Testis (tissue), 3 donors: ENCODE results near the gene OLFML1. TPM values are rescaled to one million over a fixed set of nuclear protein-coding genes. Genes with fewer than 3 reads are reported as not detected.

Source experiments
- DNase-seq: peaks from one replicate; pipeline ENCODE4 v3.0.0-alpha.2; 2019
- H3K27ac ChIP-seq, 2 donors: fragments of 200-600 bp; sonication (generic); one replicate each; pipeline ENCODE4 v1.5.1; 2019
- H3K27me3 ChIP-seq: fragments of 200-600 bp; sonication (generic); one replicate; pipeline ENCODE4 v1.5.1; 2019
- H3K36me3 ChIP-seq: fragments of 200-600 bp; sonication (generic); one replicate; pipeline ENCODE4 v1.5.1; 2017; ENCODE audit warnings: low read depth; ENCODE audit errors: missing control alignments
- H3K4me1 ChIP-seq: fragments of 200-600 bp; sonication (generic); one replicate; pipeline ENCODE4 v1.5.1; 2019
- H3K4me3 ChIP-seq, 2 donors: fragments of 200-600 bp; sonication (generic); one replicate each; pipeline ENCODE4 v1.5.1; 2017 to 2019
- H3K9me3 ChIP-seq: fragments of 200-600 bp; sonication (generic); one replicate; pipeline ENCODE4 v1.5.1; 2017
- CTCF ChIP-seq, 3 experiments: fragments of 450-650 bp in 2 of 3; fragments of 200-600 bp in 1 of 3; sonication (generic) in 1 of 3; IDR thresholded peaks; one replicate each; pipeline ENCODE4 v1.5.1; 2016 to 2019; ENCODE audit warnings: antibody characterized with exemption in 3 of 3, mild to moderate bottlenecking in 2 of 3, moderate library complexity in 1 of 3
- POLR2A ChIP-seq: fragments of 450-650 bp; IDR thresholded peaks from one replicate; pipeline ENCODE4 v1.6.1; 2017; ENCODE audit warnings: antibody characterized with exemption, mild to moderate bottlenecking, moderate library complexity
- WGBS, 2 donors: methylation state at CpG; one replicate each; pipeline ENCODE4 v1.1.5; 2018; 5-methylcytosine and 5-hydroxymethylcytosine counted together
- intact Hi-C: fragments of 100-400 bp; cut with DNase I; formaldehyde crosslinking; loops from one replicate; pipeline ENCODE4 v1.15.1; 2023; ENCODE audit warnings: low total_unique reads
- polyA plus RNA-seq: library from polyadenylated mRNA; stranded (reverse); fragments of 350-450 nt; fragmentation: Illumina TruSeq; extraction: RNeasy Lipid Tissue Mini Kit (QIAGEN cat#74804); gene quantifications from one replicate; pipeline ENCODE4 v1.2.3, GENCODE V29; 2014; ENCODE audit warnings: low read depth, low replicate concordance; ENCODE audit not compliant: insufficient read depth
- total RNA-seq, 2 donors: library from RNA; depleted of rRNA; stranded (reverse); fragments of >200 nt; gene quantifications; one replicate each; pipeline ENCODE4 v1.2.3, GENCODE V29; 2016

The OLFML1 gene
- total and polyA plus RNA-seq, 3 donors from 2014 or later = 2.9 to 15.3 (median 3.0) TPM

DNA sequence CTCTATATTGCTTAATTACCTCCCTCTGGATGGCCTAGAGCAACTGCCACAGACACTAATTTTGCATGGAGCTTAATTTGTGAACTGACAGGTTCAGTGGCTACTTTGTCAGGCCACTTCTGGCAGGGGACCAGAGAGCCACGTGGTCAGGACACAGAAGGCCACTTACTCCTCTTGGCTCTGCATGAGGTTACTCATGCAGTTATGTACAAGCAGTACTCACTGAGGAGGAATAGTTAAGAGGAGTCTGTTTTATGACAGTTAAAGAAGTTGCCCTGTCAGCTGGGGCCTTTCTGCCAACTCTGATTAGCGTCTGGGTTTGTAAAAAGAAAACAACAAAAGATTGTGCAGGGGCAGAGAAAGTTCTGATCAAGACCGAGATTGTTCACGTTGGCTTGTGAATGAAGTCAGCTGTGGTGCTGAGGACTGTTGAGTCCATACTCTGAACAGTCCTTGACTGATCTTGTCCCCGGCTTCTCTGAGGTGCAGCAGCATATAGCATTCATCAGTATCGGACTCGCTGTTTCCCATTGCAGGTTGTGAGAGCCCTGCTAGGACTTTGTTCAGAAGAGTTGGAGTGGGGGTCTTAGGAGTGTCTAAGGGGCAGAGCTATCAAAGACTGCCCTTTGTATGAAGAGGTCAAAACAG is 69.9 kb downstream of the OLFML1 start:
- Histone ChIP-seq H3K27me3 (no peaks in the 10 kb centered on the region), H3K9me3 (no peaks in the 10 kb centered on the region), H3K27ac (no peak overlapping the region), H3K4me1 (peaks cover 3% of the 10 kb centered on the region), H3K36me3 (no peaks in the 10 kb centered on the region), H3K4me3 (no peak overlapping the region)
- WGBS, 2 donors = 46 to 55% methylated on average over 7 of the region's 7 CpGs
- TF ChIP-seq POLR2A (no peak), CTCF (IDR thresholded peaks at IDR 0.05) (no peak)
- intact Hi-C loops = no loop called here
- peak; percentile 89 for DNase-seq

DNA sequence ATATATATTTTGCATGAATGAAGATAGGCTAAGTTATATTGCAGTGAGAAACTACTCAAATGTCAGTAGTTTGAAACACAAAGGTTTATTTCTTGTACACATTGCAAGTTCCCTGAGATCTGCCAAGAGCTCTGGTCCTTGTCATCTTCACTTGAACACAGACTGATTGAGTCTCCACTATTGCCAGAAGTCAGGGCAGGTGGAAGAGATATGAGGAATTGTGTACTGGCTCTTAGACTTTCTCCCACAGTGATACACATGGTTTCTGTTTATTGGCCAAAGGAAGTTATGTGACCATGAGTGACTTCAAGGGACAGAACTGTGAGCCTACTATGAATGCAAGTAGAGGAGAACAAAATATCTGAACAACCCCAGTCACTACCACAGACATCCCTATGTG is 72.7 kb downstream of the OLFML1 start:
- Histone ChIP-seq H3K27ac (no peak overlapping the region), H3K9me3 (no peaks in the 10 kb centered on the region), H3K27me3 (no peaks in the 10 kb centered on the region), H3K4me3 (no peak overlapping the region), H3K36me3 (no peaks in the 10 kb centered on the region), H3K4me1 (peaks cover 3% of the 10 kb centered on the region)
- TF ChIP-seq POLR2A (no peak), CTCF (IDR thresholded peaks at IDR 0.05) (no peak)
- intact Hi-C loops = no loop called here
- no peak for DNase-seq

- Histone ChIP-seq H3K27me3 (no peaks in the 10 kb centered on the region), H3K9me3 (no peaks in the 10 kb centered on the region), H3K27ac (no peak overlapping the region), H3K4me1 (peaks cover 3% of the 10 kb centered on the region), H3K4me3 (no peak overlapping the region), H3K36me3 (no peaks in the 10 kb centered on the region)
- no peak for DNase-seq
- intact Hi-C loops = no loop called here
- TF ChIP-seq POLR2A = no peak
- no peak for TF ChIP-seq CTCF (IDR thresholded peaks at IDR 0.05)
- WGBS, 2 donors = 88 to 91% methylated on average over 4 of the region's 4 CpGs
These were observed 74.3 kb downstream of the OLFML1 start for GRCh38 chr11:7559398-7560283.

Other genes starting within 250 kb of the OLFML1 start
- gene SYT9, start 233.6 kb upstream of the OLFML1 start, total RNA-seq = 1 to 10 TPM; 2.7 to 3.1 TPM
- gene SYT9, start 233.6 kb upstream of the OLFML1 start, polyA plus RNA-seq = 4.1 TPM
- 100 to 1,000 TPM in 1 of 2 donors, 10 to 100 TPM in 1; 70.5 to 104 TPM for gene PPFIBP2, start 28.5 kb downstream of the OLFML1 start, total RNA-seq
- 105 TPM for gene PPFIBP2, start 28.5 kb downstream of the OLFML1 start, polyA plus RNA-seq
- gene CYB5R2, start 188.0 kb downstream of the OLFML1 start, total RNA-seq = 100 to 1,000 TPM; 140 to 190 TPM
- gene CYB5R2, start 188.0 kb downstream of the OLFML1 start, polyA plus RNA-seq = 263 TPM
- gene OVCH2, start 221.0 kb downstream of the OLFML1 start, total RNA-seq = under 1 TPM; 0.39 to 0.68 TPM
- 0.80 TPM for gene OVCH2, start 221.0 kb downstream of the OLFML1 start, polyA plus RNA-seq